ENCODE measurements around the gene GPR137.

Gene GPR137

DNA sequence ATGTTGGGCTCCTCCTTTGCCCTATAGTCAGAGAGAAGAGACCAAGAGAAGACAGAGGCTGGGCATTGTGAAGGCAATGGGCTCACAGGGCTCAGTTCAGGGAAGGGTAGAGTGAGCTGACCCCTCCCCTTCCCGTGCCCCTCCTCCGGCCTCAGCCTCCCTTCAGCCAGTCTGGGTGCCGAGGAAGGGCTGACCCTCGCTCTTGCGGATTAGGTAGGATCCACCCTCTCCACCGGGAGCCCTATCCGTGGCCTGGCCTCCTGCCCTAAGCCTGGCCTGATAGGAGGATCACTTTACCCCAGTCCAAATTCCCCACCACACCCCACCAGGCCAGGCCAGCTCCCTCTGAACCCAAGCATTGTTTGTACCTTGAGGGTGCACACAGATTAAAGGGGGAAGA, 37.1 kb upstream of the GPR137 start:
- in situ Hi-C loops (cut with MboI; ENCODE audit: low sequenced_read_pairs) = loop anchor here (25.0 kb wide), 1 partner anchor 89 kb away; the partner anchor contains the start of gene CCDC88B

DNA sequence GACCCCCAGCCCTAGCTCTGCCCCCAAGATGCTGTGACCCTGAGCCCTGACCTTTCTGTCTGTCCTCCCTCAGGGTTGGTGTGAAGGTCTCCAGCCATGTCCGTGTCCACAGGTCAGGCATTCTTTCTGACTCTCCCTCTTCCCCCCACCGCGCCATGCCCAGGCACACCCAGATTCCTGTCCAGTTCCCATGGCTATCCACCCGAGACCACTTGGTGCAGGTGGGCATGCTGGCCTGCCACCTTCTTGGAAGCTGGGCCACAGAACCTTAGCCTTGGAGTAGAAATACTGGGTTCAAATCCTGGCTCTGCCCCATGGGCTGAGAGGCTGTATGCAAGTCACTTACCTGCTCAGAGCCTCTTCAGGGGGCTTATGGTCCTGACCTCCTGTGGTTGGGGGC, 36.6 kb upstream of the GPR137 start:
- in situ Hi-C loops (cut with MboI; ENCODE audit: low sequenced_read_pairs) = loop anchor here (25.0 kb wide), 1 partner anchor 88 kb away; the partner anchor contains the start of gene CCDC88B

DNA sequence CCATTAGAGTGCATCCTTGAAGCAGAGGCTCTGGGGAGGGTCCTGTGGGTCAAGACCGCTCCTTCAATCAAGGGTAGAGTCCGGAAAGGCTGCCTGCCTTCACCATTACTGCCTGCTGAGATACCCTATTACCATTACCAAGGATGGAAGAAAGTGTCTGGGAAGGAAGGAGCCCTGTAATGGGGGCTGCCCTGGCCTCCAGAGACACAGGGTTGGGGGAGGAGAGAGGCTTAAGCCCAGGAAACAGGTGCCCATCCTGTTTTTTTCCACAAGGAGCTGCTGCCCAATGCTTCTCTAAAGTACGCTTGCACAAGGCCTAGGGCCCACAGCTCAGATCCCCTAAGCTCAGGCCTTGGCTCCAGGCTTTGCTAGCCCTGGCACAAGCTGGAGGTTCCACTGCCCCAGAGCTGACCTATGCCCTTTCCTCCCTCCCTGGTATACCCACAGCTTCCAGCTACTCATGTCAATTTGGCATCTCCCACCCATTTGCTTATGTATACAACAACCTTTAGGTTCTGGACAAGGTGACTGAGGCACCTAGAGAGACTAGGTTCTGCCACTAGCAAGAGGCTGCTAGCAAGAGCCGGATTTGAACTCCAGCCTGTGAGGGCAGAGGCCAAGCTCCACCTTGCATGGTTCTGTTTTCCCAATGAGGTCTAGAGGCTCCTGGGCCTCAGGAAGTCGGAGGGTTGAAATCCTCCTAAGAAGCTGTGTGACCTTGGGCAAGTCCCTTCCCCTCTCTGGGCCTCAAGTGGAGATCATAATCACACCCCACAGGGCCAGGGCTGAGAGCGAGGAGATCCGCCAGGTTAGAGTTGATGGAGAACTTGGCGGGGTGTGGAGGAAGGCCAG, 35.9 kb upstream of the GPR137 start:
- in situ Hi-C loops (cut with MboI; ENCODE audit: low sequenced_read_pairs) = loop anchor here (25.0 kb wide), 1 partner anchor 88 kb away; the partner anchor contains the start of gene CCDC88B

DNA sequence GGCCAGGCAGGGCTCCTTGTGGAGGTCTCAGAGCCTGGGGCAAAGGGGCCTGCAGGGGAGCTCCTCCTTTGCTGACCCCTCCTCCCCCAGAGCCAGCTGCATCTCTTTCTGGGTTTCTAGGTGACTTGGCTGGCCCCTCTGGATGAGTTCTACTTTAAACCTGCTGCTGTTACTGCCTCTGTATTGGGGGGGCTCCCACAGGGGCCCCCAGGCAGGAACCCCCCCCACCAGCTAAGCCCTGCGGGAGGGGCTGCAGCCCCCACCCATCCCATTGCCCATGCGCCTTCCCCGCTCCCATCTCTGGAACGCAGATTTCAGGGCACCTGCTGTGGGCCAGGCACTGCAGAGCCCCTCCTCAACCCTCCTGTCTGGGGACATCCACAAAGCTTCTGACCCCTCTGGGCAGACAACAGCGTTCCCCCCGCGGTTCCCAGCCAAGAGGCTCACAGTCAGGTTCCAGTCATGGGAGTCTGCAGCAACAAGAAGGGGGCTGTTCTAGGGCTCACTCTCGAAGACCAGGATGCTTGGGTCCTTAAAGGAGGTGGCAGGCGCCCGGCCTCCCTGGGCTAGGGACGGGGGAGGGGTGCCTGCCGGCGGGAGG, 35.1 kb upstream of the GPR137 start:
- in situ Hi-C loops (cut with MboI; ENCODE audit: low sequenced_read_pairs) = no loop called here

DNA sequence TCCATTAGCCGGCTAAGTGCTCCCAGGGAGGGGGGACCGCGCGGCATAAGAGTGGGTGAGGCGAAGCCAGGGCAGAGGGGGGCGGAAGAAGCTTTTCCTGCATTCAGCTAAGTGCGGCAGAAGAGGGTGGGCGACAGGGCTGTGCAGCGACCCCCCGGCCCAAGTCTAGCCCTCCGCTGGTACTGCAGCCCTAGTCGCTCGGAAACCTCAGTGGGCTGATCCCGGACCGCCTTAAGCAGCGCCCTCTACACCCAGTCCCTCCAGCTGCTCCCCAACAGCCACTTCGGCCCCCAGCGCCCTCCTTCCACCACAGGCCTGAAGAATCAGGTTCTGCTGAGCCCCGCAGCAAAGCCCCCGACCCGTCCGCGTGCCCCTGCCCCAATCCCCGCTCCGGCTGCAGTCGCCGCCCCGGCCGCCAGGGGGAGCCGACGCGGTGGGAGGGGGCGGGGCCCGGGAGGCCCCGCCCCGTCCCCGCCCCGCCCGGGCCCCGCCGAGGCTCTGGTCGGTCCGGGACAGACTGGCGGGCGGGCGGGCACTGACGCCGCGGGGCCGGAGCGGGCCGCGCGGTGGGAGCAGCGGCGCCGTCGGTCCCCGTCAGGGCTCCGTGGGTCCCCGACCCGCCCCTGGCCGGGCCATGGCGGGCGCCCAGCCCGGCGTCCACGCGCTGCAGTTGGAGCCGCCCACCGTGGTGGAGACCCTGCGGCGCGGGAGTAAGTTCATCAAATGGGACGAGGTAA, 34.5 kb upstream of the GPR137 start, which contains the start of gene PLCB3:
TSS of gene PLCB3 (plus strand) at position 515 of the 737 bp plus-strand sequence. CDS start at position 635, 120 bp downstream.
- in situ Hi-C loops (cut with MboI; ENCODE audit: low sequenced_read_pairs) = no loop called here

DNA sequence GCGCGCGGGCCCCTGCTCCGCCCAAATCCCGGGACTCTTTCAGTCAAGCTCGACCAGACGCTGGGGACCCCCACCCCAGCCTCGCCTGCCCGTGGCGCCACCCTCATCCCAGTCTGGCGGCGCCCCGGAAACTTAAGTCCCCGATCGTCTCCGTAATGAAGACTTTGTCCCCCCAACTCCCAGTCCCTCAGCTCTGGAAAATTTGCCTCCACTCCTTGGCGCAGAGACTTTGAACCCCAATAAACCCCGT, 34.0 kb upstream of the GPR137 start:
- in situ Hi-C loops (cut with MboI; ENCODE audit: low sequenced_read_pairs) = no loop called here

DNA sequence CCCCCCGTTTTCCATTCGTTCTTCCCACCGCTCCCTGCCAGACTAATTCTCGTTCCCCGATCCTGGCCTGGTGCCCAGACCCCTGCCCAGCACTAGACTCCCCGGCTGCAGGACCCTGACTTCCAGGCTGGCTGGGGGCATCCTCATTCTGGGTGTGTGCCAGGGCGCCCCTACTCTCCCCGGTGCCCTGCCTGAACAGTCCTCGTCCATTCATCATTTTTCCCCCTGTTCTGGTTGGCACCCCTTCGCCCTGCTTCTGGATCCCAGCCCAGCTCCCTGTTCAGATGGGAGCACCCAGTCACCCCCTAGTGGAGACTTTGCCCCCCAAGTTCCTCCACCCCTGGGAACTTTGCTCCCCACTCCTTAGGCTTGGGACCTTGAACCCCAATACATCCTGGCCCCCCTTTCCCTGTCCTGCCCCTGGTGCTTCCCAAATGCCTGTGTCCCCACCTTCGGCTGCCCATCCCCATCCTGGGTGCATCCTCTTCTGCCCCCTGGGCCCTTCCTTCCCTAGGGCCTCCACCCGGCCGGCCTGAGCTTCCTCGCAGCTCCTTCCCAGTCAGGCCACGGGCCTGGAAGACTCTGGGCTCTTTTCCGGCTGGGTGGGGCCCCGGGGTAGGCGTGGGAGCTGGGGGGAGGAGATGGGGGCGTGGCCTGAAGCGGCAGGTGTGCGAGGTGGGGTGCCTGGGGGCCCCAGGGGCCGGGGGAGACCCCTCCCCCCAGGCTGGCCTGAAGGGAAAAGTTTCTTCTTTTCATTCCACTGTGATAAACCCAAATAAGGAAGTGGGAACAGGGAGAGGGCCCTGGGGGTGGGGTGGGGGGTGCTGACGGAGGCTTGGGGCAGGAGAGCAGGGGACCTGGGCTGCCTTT, 33.4 kb upstream of the GPR137 start:
- in situ Hi-C loops (cut with MboI; ENCODE audit: low sequenced_read_pairs) = no loop called here

DNA sequence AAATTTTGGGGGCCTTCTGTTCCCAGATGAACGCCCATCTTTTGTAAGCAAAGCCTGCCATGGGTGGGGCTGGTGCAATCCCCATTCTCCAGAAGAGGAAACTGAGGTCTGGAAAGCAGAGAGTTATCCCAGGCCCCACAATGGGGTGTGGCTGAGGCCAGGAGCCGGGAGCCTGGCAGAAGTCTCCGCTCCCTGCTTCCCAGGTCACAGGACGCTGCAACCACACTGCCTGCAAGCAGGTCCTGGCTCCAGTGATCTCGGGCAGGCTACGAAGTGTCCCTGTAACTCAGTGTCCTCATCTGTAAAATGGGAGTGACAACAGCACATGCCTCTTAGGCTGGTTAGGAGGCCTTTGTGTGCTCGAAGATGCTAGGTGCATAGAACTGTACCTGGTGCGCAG, 32.6 kb upstream of the GPR137 start:
- in situ Hi-C loops (cut with MboI; ENCODE audit: low sequenced_read_pairs) = no loop called here

DNA sequence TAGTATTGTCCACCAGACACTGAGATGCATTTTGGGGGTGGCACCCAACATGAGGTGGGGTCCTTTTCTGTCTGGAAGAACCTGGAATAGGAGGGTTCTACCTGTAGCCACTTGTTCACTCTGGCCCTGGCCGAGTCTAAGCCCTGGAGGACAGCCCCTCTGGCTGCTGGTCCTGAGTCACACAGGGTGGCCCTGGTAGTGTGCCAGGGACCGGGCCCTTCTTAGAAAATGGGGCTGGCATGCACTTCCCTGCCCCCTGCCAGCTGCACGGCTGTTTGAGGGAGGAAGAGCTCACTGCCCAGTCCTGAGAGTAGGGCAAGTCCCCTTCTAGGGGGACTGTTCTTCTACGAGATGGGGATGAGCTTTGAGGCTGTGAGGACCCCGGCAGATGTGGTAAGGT, 32.2 kb upstream of the GPR137 start:
- in situ Hi-C loops (cut with MboI; ENCODE audit: low sequenced_read_pairs) = no loop called here

DNA sequence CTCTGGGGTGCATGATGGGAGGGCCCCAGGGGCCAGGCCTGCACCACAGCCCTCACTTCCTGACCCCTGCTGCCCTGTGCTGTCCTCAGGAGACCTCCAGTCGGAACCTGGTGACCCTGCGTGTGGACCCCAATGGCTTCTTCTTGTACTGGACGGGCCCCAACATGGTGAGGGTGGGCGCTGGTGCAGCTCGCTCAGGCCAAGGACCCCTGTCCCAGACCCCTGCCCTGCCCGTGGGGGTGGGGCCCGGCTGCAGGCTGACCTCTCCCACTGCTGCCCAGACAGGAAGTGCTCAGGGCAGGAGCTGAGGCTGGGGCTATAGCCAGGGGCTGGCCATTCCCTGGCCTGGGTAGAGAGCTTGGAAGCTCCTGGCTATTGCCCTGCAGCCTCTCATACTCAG, 31.3 kb upstream of the GPR137 start:
- in situ Hi-C loops (cut with MboI; ENCODE audit: low sequenced_read_pairs) = no loop called here

DNA sequence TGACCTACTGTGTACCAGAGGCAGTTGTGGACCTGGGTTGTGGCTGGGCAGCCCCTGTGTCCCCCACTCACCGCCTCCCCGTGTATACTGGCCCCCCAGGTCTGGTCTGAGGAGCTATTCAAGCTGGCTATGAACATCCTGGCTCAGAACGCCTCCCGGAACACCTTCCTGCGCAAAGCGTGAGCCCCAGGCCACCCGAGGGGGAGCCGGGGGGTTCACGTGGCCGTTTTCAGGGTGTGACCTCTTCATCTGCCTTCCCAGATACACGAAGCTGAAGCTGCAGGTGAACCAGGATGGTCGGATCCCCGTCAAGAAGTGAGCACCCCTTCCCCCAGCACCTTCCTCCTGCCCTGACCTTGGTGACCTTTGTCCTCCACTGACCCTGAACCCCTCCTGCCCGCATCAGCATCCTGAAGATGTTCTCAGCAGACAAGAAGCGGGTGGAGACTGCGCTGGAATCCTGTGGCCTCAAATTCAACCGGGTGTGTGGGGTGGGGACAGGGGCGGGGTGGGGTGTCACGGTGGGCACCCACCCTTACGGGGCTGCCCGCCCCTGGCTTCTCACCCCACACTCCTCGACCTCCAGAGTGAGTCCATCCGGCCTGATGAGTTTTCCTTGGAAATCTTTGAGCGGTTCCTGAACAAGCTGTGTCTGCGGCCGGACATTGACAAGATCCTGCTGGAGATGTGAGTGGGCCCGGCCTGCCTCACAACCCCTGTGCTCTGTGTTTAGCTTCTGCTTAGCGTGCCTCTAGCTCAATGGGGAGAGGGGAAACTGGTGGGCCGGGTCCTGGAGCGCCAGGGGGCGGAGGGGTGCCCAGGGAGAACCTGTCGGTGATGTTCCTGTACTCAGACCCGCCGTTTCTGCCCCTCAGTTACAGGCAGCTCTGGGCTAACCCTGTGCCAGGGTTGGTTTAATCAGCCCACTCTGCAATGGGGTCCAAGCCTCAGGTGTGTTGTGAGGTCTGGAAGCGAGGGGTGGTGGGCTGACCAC, 30.2 kb upstream of the GPR137 start:
- in situ Hi-C loops (cut with MboI; ENCODE audit: low sequenced_read_pairs) = no loop called here

DNA sequence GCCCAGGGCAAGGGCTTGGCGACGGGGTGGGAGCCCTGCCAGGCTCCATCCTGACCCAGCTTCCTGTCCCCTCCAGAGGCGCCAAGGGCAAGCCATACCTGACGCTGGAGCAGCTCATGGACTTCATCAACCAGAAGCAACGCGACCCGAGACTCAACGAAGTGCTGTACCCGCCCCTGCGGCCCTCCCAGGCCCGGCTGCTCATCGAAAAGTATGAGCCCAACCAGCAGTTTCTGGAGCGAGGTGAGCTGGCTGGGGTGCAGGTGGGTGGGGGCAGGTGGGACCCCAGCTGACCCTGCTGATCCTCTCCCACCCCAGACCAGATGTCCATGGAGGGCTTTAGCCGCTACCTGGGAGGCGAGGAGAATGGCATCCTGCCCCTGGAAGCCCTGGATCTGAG, 29.3 kb upstream of the GPR137 start:
- in situ Hi-C loops (cut with MboI; ENCODE audit: low sequenced_read_pairs) = no loop called here

DNA sequence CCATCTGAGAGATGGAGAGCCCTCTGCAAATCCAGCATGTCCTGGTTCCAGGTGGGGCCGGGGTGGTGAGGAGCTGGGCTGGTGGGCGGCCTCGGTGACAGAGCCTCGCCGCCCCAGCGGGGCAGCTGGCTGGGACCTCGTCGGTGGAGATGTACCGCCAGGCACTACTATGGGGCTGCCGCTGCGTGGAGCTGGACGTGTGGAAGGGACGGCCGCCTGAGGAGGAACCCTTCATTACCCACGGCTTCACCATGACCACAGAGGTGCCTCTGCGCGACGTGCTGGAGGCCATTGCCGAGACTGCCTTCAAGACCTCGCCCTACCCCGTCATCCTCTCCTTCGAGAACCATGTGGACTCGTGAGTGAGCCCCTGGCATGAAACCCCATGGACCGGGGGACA, 27.3 kb upstream of the GPR137 start:
- in situ Hi-C loops (cut with MboI; ENCODE audit: low sequenced_read_pairs) = no loop called here

DNA sequence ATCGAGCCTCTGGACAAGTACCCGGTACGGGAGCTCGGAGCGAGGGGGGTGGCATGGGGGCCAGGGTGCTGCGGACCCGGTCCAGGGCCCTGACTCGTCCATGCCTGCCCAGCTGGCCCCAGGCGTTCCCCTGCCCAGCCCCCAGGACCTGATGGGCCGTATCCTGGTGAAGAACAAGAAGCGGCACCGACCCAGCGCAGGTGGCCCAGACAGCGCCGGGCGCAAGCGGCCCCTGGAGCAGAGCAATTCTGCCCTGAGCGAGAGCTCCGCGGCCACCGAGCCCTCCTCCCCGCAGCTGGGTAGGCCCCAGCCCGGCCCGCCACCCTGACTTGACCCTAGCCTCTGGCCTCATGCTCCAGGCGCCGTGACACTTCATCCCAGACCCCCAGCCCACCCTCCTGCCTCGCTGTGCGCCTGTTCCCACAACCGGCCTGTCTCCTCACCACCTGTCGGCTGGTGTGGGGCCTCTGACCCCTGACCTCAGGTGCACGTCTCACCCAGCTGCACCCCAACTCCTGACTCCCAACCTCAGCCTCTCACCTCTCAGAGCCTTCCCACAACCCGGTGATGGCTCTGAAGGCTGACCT, 26.6 kb upstream of the GPR137 start:
- in situ Hi-C loops (cut with MboI; ENCODE audit: low sequenced_read_pairs) = no loop called here

DNA sequence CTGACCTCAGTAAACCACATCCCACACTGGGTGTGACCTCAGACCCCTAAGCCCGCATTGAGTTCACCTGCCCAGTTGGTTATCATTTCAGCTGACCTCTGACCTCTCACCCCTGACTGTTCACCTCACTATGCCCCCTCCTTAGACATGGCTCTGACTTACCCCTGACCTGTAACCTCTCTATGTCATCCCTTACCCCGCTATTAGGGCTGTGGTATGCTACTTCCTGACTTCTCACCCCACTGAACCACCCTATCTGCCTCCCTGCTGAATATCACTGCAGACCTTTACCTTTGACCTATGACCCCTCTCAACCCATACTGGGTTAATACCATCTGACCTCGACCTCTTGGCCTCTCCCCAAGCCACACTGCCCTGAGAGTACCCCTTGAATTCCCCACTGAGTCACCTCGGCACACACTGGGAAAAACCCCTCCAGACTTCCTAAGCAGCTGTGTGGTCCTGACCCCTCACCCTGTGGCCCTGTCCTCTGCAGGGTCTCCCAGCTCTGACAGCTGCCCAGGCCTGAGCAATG, 26.0 kb upstream of the GPR137 start:
- in situ Hi-C loops (cut with MboI; ENCODE audit: low sequenced_read_pairs) = no loop called here

DNA sequence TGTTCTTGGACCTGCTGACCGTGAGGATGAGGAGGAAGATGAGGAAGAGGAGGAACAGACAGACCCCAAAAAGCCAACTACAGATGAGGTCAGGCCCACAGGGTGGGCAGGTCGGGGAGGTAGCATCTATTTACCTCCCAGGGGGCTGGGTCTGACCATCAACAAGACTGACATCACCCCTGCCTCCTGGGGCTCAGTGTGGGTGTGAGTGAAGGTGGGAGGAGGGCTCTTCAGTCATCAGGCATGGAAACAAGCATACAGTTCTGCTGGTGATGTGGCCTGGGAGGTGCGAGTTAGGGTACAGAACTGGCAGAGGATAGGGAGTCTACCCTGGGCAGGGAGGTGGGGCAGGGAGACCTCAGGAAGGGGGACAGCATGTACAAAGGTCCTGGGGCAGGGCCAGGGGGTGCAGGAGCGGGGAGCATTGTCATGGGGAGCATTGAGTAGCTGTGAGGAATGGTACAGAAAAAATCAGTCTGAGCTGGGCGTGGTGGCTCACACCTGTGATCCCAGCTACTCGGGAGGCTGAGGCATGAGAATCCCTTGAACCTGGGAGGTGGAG, 25.4 kb upstream of the GPR137 start:
- in situ Hi-C loops (cut with MboI; ENCODE audit: low sequenced_read_pairs) = no loop called here

DNA sequence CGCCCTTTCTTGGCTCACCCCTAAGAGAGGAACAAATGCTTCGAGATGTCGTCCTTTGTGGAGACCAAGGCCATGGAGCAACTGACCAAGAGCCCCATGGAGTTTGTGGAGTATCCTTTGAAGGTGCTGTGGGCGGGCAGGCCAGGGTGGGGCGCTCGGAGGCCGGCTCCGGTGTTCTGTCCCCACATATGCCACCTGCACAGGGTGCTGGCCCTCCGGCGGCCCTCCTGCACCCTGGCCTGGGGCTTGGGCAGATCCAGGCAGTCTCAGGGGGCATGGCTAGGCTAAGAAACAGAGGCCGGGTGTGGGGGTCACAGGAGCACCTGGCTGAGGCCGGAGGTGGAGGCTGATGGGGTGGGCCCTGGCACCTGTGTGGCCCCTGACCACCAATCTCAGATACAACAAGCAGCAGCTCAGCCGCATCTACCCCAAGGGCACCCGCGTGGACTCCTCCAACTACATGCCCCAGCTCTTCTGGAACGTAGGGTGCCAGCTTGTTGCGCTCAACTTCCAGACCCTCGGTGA, 24.0 kb upstream of the GPR137 start:
- in situ Hi-C loops (cut with MboI; ENCODE audit: low sequenced_read_pairs) = no loop called here

DNA sequence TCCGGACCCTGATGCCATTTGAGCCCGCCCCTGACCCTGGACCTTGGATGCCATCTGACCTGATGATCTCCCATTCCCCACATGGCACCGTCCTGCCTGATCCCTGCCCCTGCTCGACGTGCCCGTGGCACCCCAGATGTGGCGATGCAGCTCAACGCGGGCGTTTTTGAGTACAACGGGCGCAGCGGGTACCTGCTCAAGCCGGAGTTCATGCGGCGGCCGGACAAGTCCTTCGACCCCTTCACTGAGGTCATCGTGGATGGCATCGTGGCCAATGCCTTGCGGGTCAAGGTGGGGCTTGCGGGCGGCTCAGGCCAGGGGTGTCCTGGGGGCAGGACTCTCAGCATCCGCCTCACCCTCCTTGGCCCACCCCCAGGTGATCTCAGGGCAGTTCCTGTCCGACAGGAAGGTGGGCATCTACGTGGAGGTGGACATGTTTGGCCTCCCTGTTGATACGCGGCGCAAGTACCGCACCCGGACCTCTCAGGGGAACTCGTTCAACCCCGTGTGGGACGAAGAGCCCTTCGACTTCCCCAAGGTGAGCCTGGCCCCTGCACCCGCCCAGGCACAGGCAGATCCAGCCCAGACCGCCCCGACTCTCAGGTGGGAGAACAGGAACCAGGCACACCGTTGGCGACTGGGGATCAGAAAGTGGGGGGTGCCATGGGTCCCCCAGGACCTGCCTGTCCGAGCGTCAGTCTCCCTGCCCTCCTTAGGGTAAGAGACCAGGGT, 23.2 kb upstream of the GPR137 start:
- in situ Hi-C loops (cut with MboI; ENCODE audit: low sequenced_read_pairs) = no loop called here

Data from HL-60/S4 treated with phorbol 12-myristate 13-acetate at 8.2 ng/mL for 4 days and 3 days (cell line).